Islet of Langerhans (tissue), 1 donor: ENCODE results near the gene EFNB2.

ENCODE experiments used
- FAIRE-seq: peaks from one replicate; lab custom pipeline; 2011; peaks lifted over from hg19 to GRCh38; lab: Jason Lieb, UNC

Gene EFNB2

GRCh38 chr13:106535552-106536243 is at the start of gene EFNB2:
Gene EFNB2, minus strand, starts transcription at chr13:106535662. Its CDS starts 698 bp downstream, at chr13:106534964.
- FAIRE-seq: no peak

GRCh38 chr13:106581225-106581624 is 45.8 kb upstream of the EFNB2 start:
- no peak for FAIRE-seq

GRCh38 chr13:106575896-106576295 is 40.4 kb upstream of the EFNB2 start:
- no peak for FAIRE-seq

- FAIRE-seq: no peak
Measured at GRCh38 chr13:106573868-106574267, 38.4 kb upstream of the EFNB2 start.

- no peak for FAIRE-seq
Measured at GRCh38 chr13:106573284-106573846, 37.9 kb upstream of the EFNB2 start.

GRCh38 chr13:106570299-106570852 is 34.9 kb upstream of the EFNB2 start:
- no peak for FAIRE-seq

GRCh38 chr13:106569233-106570095 is 34.0 kb upstream of the EFNB2 start:
- no peak for FAIRE-seq

GRCh38 chr13:106568299-106569003 is 33.0 kb upstream of the EFNB2 start:
- no peak for FAIRE-seq

GRCh38 chr13:106567474-106568298 is 32.2 kb upstream of the EFNB2 start, which contains the start of gene ARGLU1:
Gene ARGLU1, minus strand, starts transcription at chr13:106568137. Its CDS starts 218 bp downstream, at chr13:106567919.
- FAIRE-seq: no peak

GRCh38 chr13:106566641-106567473 is 31.4 kb upstream of the EFNB2 start:
- FAIRE-seq: peak; percentile 65

GRCh38 chr13:106565127-106565775 is 29.8 kb upstream of the EFNB2 start:
- no peak for FAIRE-seq

- no peak for FAIRE-seq
Measured at GRCh38 chr13:106562301-106562700, 26.8 kb upstream of the EFNB2 start.

GRCh38 chr13:106561551-106562170 is 26.2 kb upstream of the EFNB2 start:
- FAIRE-seq: peak; percentile 13

- FAIRE-seq: no peak
Measured at GRCh38 chr13:106560821-106561220, 25.4 kb upstream of the EFNB2 start.

GRCh38 chr13:106558527-106558926 is 23.1 kb upstream of the EFNB2 start:
- FAIRE-seq: no peak

- no peak for FAIRE-seq
Measured at GRCh38 chr13:106555631-106556328, 20.3 kb upstream of the EFNB2 start.

GRCh38 chr13:106551751-106552150 is 16.3 kb upstream of the EFNB2 start:
- no peak for FAIRE-seq

GRCh38 chr13:106551350-106551749 is 15.9 kb upstream of the EFNB2 start:
- no peak for FAIRE-seq
